ENCODE results near the gene STK32B.

Gene STK32B

GRCh38 chr4:5477613-5478012, 426.3 kb downstream of the STK32B start:
- H3K4me3 ChIP-seq (ENCODE audit: low read depth, low read length), result no peak overlapping the region
- no peak for TF ChIP-seq CTCF (IDR thresholded peaks at IDR 0.05; ENCODE audit: low read depth, low read length, missing control alignments)
- in situ Hi-C loops (cut with HindIII; ENCODE audit: low sequenced_read_pairs), result no loop called here
- no peak for DNase-seq (ENCODE audit: low read depth)

DNA sequence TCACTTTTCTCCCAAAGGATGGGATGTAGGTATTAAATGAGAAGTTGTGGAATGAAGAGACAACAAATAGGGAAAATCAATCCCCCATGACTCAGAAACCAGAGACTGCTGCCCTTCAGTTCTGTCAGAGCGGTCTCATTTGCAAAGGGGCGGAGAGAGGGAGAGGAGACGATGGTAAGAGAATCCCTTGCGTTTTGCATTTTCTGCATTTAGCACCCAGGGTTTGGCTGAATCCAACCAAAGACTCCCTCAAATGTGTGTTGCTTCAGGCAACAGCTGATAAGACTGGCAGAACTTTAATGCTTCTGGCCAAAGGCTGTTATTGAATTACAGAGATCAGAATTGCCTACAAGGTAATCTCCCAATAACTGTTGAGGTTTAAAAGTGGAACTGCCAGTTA, 426.9 kb downstream of the STK32B start:
- no peak for TF ChIP-seq CTCF (IDR thresholded peaks at IDR 0.05; ENCODE audit: low read depth, low read length, missing control alignments)
- H3K4me3 ChIP-seq (ENCODE audit: low read depth, low read length), result no peak overlapping the region
- in situ Hi-C loops (cut with HindIII; ENCODE audit: low sequenced_read_pairs), result no loop called here
- no peak for DNase-seq (ENCODE audit: low read depth)

DNA sequence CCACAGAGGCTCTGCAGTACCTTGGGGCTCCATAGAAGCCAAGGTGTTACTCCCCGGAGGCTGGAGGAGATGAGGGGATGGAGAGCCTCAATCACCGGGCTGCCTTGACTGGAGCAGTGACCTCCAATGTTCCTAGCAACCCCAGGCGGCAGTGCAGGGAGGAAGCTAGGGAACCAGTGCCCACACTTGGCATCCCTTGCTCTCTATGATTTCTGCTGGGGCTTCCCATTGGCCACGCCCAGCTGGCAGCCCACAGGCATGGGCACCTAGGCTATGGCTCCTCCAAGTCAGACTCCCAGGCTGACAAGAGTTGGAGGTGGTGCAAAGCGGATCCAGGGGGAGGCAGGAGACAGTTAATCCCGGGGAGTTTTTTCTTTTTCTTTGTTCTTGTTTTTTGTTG, 427.4 kb downstream of the STK32B start:
- no peak for TF ChIP-seq CTCF (IDR thresholded peaks at IDR 0.05; ENCODE audit: low read depth, low read length, missing control alignments)
- H3K4me3 ChIP-seq (ENCODE audit: low read depth, low read length), result no peak overlapping the region
- in situ Hi-C loops (cut with HindIII; ENCODE audit: low sequenced_read_pairs), result no loop called here
- no peak for DNase-seq (ENCODE audit: low read depth)

GRCh38 chr4:5479518-5480060, 428.3 kb downstream of the STK32B start:
- no peak overlapping the region for H3K4me3 ChIP-seq (ENCODE audit: low read depth, low read length)
- in situ Hi-C loops (cut with HindIII; ENCODE audit: low sequenced_read_pairs), result no loop called here
- TF ChIP-seq CTCF (IDR thresholded peaks at IDR 0.05; ENCODE audit: low read depth, low read length, missing control alignments), result no peak
- no peak for DNase-seq (ENCODE audit: low read depth)

DNA sequence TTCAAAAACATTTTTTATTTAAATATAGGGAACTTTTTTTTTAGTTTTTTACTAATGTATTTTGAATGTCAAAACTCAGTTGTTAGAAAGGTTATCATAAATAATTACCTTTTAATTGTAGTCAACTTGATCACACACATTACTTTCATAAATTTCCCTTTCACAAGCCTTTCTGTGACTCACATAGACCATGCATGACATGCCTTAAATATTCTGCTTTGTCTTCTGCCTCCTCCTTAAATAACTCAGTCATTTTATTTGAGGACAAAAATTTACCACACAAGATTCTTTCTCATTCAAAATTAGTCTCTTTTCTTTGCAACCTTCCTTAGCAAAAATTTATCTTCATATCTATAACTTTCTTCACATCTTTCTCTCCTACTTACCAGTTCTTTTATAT, 437.1 kb downstream of the STK32B start:
- no peak for TF ChIP-seq CTCF (IDR thresholded peaks at IDR 0.05; ENCODE audit: low read depth, low read length, missing control alignments)
- H3K4me3 ChIP-seq (ENCODE audit: low read depth, low read length), result no peak overlapping the region
- DNase-seq (ENCODE audit: low read depth), result no peak
- in situ Hi-C loops (cut with HindIII; ENCODE audit: low sequenced_read_pairs), result no loop called here

DNA sequence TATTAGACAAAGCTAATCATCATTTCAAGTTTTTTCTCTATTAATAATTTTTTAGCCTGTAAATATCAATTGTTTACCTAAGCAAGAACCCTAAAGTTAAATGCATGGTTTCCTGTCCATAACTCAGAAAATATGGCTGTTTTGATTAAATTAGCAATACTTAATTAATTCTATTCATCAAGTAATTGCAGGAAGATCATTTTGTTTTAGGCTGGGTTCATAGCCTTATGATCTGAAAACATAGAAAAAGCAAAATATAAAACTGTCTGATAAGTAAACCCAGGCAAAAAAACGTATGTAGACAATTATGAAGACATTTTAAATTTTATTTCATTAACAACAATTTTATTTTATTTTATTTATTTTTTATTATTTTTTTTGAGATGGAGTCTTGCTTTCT, 438.0 kb downstream of the STK32B start:
- in situ Hi-C loops (cut with HindIII; ENCODE audit: low sequenced_read_pairs), result no loop called here
- DNase-seq (ENCODE audit: low read depth), result no peak
- H3K4me3 ChIP-seq (ENCODE audit: low read depth, low read length), result no peak overlapping the region
- no peak for TF ChIP-seq CTCF (IDR thresholded peaks at IDR 0.05; ENCODE audit: low read depth, low read length, missing control alignments)

DNA sequence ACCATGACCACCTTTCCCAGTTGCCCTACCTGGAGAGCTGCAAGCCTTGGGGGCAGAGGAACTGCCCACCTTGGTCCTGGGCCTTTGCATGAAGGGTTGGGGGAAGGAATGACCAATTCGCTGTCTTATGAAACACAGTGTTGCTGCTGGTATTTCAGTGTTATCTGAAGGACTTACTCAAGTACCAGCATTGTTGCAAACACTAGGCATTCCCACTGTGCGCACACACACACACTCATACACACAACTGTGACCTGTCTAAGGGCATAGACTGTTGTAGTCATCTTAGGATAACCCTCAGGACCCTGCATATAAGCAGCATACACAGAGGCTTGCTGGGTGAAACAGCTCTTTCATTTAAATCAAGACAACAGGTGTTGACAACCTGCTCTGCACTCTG, 446.2 kb downstream of the STK32B start:
- in situ Hi-C loops (cut with HindIII; ENCODE audit: low sequenced_read_pairs), result no loop called here
- no peak for TF ChIP-seq CTCF (IDR thresholded peaks at IDR 0.05; ENCODE audit: low read depth, low read length, missing control alignments)
- DNase-seq (ENCODE audit: low read depth), result no peak
- no peak overlapping the region for H3K4me3 ChIP-seq (ENCODE audit: low read depth, low read length)

Data from astrocyte of the cerebellum (primary cell).